Endothelial cell of hepatic sinusoid (primary cell): Measurements from ENCODE around the gene NDEL1.

ENCODE experiments used
- in situ Hi-C: cut with HindIII; loops from 2 replicates; pipeline ENCODE4 v1.10.0; 2017; ENCODE audit warnings: low sequenced_read_pairs

NDEL1 gene

DNA sequence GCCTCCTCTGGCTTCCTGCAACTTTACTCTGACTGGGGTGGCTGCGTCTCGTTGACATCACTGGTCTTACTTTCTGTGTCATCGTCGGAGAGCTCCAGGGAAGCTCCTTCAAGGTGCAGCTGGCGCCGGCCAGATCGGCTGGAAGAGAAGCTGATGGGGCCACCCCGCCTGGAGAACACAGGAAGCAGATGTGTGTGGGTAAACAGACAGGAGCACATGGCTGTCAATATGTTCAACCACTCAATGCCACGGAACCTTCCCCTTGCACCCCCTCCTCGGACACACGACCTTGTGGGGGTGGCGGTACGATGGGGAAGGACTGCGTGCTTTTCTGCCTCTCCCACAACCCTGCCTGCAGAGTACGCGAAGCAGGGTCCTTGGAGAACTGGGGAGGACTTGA lies 40.1 kb downstream of the NDEL1 start:
- in situ Hi-C loops = no loop called here

DNA sequence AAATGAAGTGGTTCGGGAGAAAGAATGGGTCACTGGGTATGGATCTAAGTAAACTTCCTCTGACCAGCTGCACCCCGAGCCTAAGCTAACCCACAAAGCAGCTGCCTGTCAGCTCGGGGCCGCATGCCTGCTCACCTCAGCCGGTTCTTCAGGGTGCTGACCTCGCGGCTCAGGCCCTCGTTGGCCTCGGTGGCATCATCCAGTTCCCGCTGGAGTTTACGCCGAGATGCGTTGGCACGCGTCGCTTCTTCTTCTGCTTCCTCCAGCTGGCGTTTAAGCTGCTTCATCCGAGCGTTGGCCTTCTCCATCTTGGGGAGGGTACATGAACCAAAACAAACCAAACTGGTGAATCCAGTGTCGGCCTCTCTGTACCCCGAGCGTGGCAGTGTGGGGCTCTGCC lies 41.1 kb downstream of the NDEL1 start:
- in situ Hi-C loops = no loop called here

GRCh38 chr17:8477171-8477570 lies 41.5 kb downstream of the NDEL1 start:
- in situ Hi-C loops = no loop called here

GRCh38 chr17:8477715-8478441 lies 42.2 kb downstream of the NDEL1 start:
- in situ Hi-C loops = no loop called here

GRCh38 chr17:8479431-8479947 lies 43.8 kb downstream of the NDEL1 start:
- in situ Hi-C loops = no loop called here

- in situ Hi-C loops = no loop called here
Measured at GRCh38 chr17:8480011-8480976, 44.6 kb downstream of the NDEL1 start.

DNA sequence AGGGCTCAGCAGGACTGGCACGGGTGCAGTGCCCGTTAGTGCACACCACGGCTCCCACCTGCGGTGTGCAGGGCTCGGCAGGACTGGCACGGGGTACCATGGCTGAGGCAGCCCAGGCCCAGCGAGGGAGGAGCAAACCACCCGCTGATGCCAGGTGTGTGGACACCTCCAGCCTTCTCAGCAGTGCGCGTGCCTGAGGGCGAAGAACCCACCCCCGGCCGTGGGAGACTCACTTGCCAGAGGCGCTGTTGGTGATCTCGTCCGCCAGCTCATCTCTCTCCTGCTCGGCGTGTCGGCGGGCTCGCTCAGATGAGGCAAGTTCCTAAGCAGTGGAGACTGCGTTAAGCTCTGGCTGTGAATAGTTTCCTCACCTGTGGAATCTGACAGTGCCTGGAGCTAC lies 45.4 kb downstream of the NDEL1 start:
- in situ Hi-C loops = no loop called here

- in situ Hi-C loops = no loop called here
Measured at GRCh38 chr17:8481703-8482102, 46.0 kb downstream of the NDEL1 start.

DNA sequence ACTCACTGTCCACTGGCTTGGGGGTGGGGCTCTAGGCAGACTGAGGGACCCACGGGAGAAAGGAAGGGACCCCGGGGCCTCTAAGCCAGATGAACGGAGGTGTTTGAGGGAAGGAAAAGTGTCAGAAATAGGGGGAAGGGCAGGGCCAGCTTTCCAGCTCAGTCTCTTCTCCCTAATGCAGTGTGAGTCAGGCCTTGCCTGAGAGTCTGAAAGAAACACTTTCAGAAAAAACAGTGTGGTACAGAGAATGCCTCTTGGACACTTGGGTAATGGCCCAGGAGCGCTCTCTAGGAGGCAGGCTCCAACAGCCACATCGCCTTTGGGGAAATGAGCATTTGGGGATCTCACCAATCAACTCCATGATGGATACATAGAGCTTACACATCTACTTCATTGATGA lies 46.9 kb downstream of the NDEL1 start:
- in situ Hi-C loops = no loop called here

GRCh38 chr17:8484465-8484864 lies 48.8 kb downstream of the NDEL1 start:
- in situ Hi-C loops = no loop called here

GRCh38 chr17:8485491-8485890 lies 49.8 kb downstream of the NDEL1 start:
- in situ Hi-C loops = no loop called here

GRCh38 chr17:8487130-8487645 lies 51.5 kb downstream of the NDEL1 start:
- in situ Hi-C loops = no loop called here

DNA sequence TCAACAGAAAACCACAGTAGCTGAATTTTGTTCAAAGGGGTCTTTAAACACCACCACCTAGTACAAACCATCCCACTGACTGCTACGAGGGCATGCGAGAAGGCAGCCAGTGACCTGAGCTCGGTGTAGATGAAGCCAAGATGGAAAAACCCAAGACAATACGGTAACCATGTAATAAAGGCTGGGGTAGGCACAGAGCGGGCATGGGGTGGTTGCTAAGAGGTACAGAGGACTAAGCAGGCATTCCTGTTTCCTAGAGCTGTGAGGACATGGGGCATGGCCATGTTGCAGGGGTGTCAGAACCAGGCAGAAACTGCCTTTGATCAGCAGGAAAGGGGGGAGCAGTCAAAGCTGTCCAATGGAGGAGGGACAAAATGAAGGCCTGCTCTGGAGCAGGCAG lies 52.1 kb downstream of the NDEL1 start:
- in situ Hi-C loops = no loop called here

- in situ Hi-C loops = no loop called here
Measured at GRCh38 chr17:8488491-8488890, 52.8 kb downstream of the NDEL1 start.

DNA sequence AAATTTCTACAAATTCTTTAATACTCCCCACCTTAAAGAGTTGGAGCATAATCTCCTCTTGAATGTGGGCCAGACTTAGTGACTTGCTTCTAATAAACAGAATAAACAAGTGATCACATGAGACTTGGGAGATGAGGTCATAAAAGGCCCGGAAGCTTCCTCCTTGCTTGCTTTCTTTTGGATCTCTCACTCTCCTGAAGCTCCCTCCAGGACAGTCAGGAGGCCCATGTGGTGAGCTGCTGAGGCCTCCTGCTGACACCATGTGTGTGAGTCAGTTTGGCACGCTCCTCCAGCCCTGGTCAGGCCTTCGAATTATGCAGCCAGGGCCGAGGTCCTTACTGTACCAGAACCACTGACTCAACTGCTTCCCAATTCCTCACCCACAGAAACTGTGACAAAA lies 53.2 kb downstream of the NDEL1 start:
- in situ Hi-C loops = no loop called here

DNA sequence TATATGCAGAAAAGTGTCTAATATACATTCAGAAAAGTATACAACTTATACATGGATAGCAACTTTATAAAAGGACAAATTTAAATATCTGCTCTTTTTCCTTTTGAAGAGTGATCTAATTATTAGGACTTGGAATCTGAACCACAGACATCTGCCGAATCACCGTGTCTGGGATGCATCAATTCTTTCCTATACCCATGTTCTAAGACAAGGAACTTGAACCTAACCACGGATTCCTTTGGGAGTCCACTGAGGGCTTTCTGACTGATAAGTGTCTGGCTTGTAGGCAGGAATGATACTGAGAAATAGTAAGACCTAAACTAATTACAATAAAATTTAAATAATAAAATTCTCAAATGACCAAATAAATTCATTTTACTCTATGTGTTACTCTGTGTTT lies 54.2 kb downstream of the NDEL1 start:
- in situ Hi-C loops = loop anchor here (10.0 kb wide), 2 partner anchors 45 to 75 kb away; no protein-coding TSS in a partner anchor

GRCh38 chr17:8490256-8491023 lies 54.8 kb downstream of the NDEL1 start:
- in situ Hi-C loops = loop anchor here (10.0 kb wide), 2 partner anchors 46 to 74 kb away; no protein-coding TSS in a partner anchor

DNA sequence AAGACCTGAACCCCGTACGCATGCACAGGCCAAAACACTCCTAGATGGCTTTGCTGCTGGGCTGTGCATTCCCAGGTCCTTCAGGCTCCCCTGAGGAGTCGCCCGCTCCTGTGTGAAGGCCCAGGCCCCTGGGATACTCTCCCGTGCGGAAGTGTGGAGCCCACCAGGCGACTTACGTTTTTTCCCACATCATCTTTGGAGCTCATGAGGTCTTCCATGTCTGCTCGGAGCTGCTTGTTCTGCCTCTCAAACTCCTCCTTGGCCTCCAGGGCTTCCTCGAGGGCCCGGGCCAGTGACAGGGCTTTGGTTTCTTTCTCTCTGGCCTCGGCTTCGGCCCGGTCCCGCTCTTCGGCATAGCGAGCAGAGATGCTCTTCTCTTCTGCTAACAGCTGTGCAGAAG lies 56.4 kb downstream of the NDEL1 start:
- in situ Hi-C loops = loop anchor here (10.0 kb wide), 2 partner anchors 47 to 73 kb away; no protein-coding TSS in a partner anchor

- in situ Hi-C loops = loop anchor here (10.0 kb wide), 2 partner anchors 49 to 71 kb away; no protein-coding TSS in a partner anchor
Measured at GRCh38 chr17:8494021-8494420, 58.3 kb downstream of the NDEL1 start.

DNA sequence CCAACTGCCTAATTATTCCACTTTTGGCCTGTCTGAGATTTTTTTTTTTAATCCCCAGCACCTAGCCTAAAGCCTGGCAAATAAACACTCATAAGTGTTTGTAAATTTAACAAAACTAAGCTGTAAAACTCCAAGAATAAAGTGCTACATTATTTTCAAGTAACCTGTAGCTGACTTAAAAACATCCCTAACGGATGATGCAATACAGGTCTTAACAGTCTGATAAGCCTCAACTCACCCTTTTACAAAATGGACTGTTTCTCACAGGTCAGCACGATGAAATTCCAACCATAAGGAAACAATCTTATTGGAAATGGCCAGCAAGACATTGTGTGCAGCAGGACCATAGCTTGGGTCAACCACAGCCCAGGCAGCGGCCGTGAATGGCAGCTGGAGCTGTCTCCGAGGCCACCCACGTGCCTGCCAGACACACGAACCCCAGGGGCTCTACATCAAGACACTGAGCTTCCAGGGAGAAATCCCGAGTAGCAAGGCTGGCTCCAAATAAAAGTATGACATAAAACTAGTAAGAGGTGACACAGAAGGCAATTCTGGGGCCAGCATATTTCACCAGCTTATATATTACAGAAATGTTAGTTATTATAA lies 58.9 kb downstream of the NDEL1 start:
- in situ Hi-C loops = loop anchor here (10.0 kb wide), 2 partner anchors 50 to 70 kb away; no protein-coding TSS in a partner anchor
